Heart left ventricle (tissue), 16 donors: ENCODE results near the gene LRRC71. TPM values are rescaled to one million over a fixed set of nuclear protein-coding genes. Genes with fewer than 3 reads are reported as not detected.

Experiments
- ATAC-seq, 4 donors: fragments of 200-7000 bp; cut with Tn5 transposase; one replicate each; pipeline ENCODE4 v1.9.1; 2020 to 2022; ENCODE audit warnings: moderate library complexity in 4 of 4, mild to moderate bottlenecking in 3 of 4, moderate number of reproducible peaks in 1 of 4
- DNase-seq, 5 donors: peaks; one replicate each; pipeline ENCODE4 v3.0.0-alpha.2; 2020
- H3K27ac ChIP-seq, 12 donors: fragments of 200-600 bp; sonication (generic) in 4 of 12; one replicate each; pipeline versions ENCODE4 v1.5.0 to v1.8.0; 2016 to 2022; ENCODE audit warnings: mild to moderate bottlenecking in 2 of 12
- H3K27me3 ChIP-seq, 9 donors: fragments of 200-600 bp; sonication (generic) in 2 of 9; one replicate each; pipeline versions ENCODE4 v1.5.1 to v1.8.0; 2016 to 2022; ENCODE audit warnings: mild to moderate bottlenecking in 3 of 9
- H3K36me3 ChIP-seq, 9 donors: fragments of 200-600 bp; sonication (generic) in 2 of 9; one replicate each; pipeline versions ENCODE4 v1.5.0 to v1.8.0; 2018 to 2022; ENCODE audit warnings: mild to moderate bottlenecking in 2 of 9
- H3K4me1 ChIP-seq, 12 donors: fragments of 200-600 bp; sonication (generic) in 4 of 12; one replicate each; pipeline versions ENCODE4 v1.5.0 to v1.8.0; 2016 to 2022; ENCODE audit warnings: mild to moderate bottlenecking in 3 of 12
- H3K4me3 ChIP-seq, 12 donors: fragments of 200-600 bp; sonication (generic) in 4 of 12; one replicate each; pipeline versions ENCODE4 v1.5.0 to v1.8.0; 2017 to 2022; ENCODE audit warnings: mild to moderate bottlenecking in 9 of 12, moderate library complexity in 4 of 12
- H3K9me3 ChIP-seq, 12 donors: fragments of 200-600 bp; sonication (generic) in 4 of 12; one replicate each; pipeline versions ENCODE4 v1.5.0 to v1.8.0; 2016 to 2022; ENCODE audit warnings: mild to moderate bottlenecking in 1 of 12
- CTCF ChIP-seq, 12 donors: fragments of 200-600 bp; sonication (generic) in 4 of 12; IDR thresholded peaks; one replicate each; pipeline versions ENCODE4 v1.5.0 to v1.8.0; 2018 to 2022; ENCODE audit warnings: antibody characterized with exemption in 12 of 12, mild to moderate bottlenecking in 5 of 12
- POLR2A ChIP-seq, 2 donors: fragments of 450-650 bp; IDR thresholded peaks; one replicate each; pipeline ENCODE4 v1.6.1; 2017; ENCODE audit warnings: antibody characterized with exemption in 2 of 2, mild to moderate bottlenecking in 2 of 2, moderate library complexity in 2 of 2
- WGBS, 4 donors: extraction: QIAGEN DNeasy Blood & Tissue Kit in 2 of 4; methylation state at CpG; one replicate each; pipeline versions ENCODE4 v1.1.5 to v1.1.7; 2013 to 2018; 5-methylcytosine and 5-hydroxymethylcytosine counted together
- intact Hi-C, 10 donors: fragments of 100-400 bp; cut with DNase I; formaldehyde crosslinking; loops; one replicate each; pipeline versions ENCODE4 v1.11.1 to v1.14.2; 2022
- polyA plus RNA-seq, 2 donors: library from polyadenylated mRNA; stranded (reverse); fragments of 200-250 nt; gene quantifications; one replicate each; pipeline ENCODE4 v1.2.3, GENCODE V29; 2013
- total RNA-seq, 9 donors: library from RNA; depleted of rRNA in 2 of 9; stranded (reverse); fragments of >200 nt in 2 of 9; fragmentation: NEBNext Ultra II Directional in 3 of 9; extraction: Animal tissue kit (Norgen Biotek cat#: 25700) in 3 of 9; gene quantifications; one replicate each; pipeline versions ENCODE4 v1.1.0 to v1.2.4, GENCODE V29; 2016 to 2023
- donor health status: ischemic (EF 13 %, LVEDD 7.1; RV severe dilation, severe dysfunction).
- donor health status: healthy with polysubstance abuse.
- donor health status: DM: no; HTN: yes; CAD: no.
- donor health status: DM: no; HTN: no; CAD: no.
- donor health status: ischemic (EF 25% LVEDD 6.9; RV normal size, moderate dysfunction).
- donor health status: ischemic (EF 25% LVEDD 5.7; RV mildly dilated, moderate dysfunction).
- donor health status: healthy.
- donor health status: DM: yes; HTN: yes; CAD: no.
- donor health status: ischemic (EF 35%, LVEDD 5.7; RV mildly dilated, moderate dysfunction).
- donor health status: nonischemic (EF 11% LVEDD 7.7; RV severe dilation, severe dysfunction).
- donor health status: DM: yes; HTN: yes; CAD: no.
- donor health status: PGD.
- donor health status: ischemic (EF 29% LVEDD 5.4; RV normal size, mild dysfunction).
- donor health status: nonischemic (EF 23%, LVEDD 6.1; RV moderate dilation, normal function).

Gene LRRC71
- total and polyA plus RNA-seq, 11 donors = 0.06 to 0.42 (median 0.27) TPM; not detected in 8

GRCh38 chr1:156898971-156899664 is 21.3 kb upstream of the LRRC71 start:
- H3K27me3 ChIP-seq = peaks cover 0 to 8% (median 0%) of the 10 kb centered on the region in 9 donors
- peaks cover 3 to 100% (median 84%) of the 10 kb centered on the region in 12 donors for H3K4me1 ChIP-seq
- H3K36me3 ChIP-seq = no peaks in the 10 kb centered on the region
- no peaks in the 10 kb centered on the region for H3K9me3 ChIP-seq
- ATAC-seq = no peak
- H3K4me3 ChIP-seq = peak overlapping the region in 6 of 12 donors; percentile 10 to 44 (median 32)
- no peak for TF ChIP-seq CTCF (IDR thresholded peaks at IDR 0.05)
- TF ChIP-seq POLR2A (IDR thresholded peaks at IDR 0.05) = no peak
- WGBS, 4 donors = 69 to 78% (median 75%) methylated on average over 12 of the region's 12 CpGs
- intact Hi-C loops = loop anchor here in 1 of 10 donors (10.0 kb wide), 1 partner anchor 214 kb away; no protein-coding TSS in a partner anchor
- H3K27ac ChIP-seq = peak overlapping the region in 10 of 12 donors; percentile 61 to 99 (median 90)
- DNase-seq = peak in 1 of 5 donors; percentile 37

GRCh38 chr1:156899956-156900718 is 20.3 kb upstream of the LRRC71 start:
- H3K27ac ChIP-seq = peak overlapping the region in 4 of 12 donors; percentile 40 to 99 (median 88)
- TF ChIP-seq POLR2A (IDR thresholded peaks at IDR 0.05) (no peak), CTCF (IDR thresholded peaks at IDR 0.05) (no peak)
- H3K9me3 ChIP-seq = no peaks in the 10 kb centered on the region
- no peak overlapping the region for H3K4me3 ChIP-seq
- peak in 1 of 5 donors; percentile 63 for DNase-seq
- 50 to 54% (median 53%) methylated on average over 12 of the region's 12 CpGs for WGBS, 4 donors
- H3K36me3 ChIP-seq = peaks cover 0 to 9% (median 0%) of the 10 kb centered on the region in 9 donors
- no peak for ATAC-seq
- intact Hi-C loops = loop anchor here in 1 of 10 donors (10.0 kb wide), 1 partner anchor 215 kb away; no protein-coding TSS in a partner anchor
- peaks cover 0 to 3% (median 0%) of the 10 kb centered on the region in 9 donors for H3K27me3 ChIP-seq
- H3K4me1 ChIP-seq = peaks cover 3 to 100% (median 84%) of the 10 kb centered on the region in 12 donors

- TF ChIP-seq CTCF (IDR thresholded peaks at IDR 0.05) = no peak
- no peak for TF ChIP-seq POLR2A (IDR thresholded peaks at IDR 0.05)
- Histone ChIP-seq H3K9me3 (no peaks in the 10 kb centered on the region), H3K27ac (peak overlapping the region in 7 of 12 donors; percentile 16 to 51 (median 40)), H3K4me3 (no peak overlapping the region), H3K36me3 (peaks cover 0 to 15% (median 0%) of the 10 kb centered on the region in 9 donors), H3K27me3 (no peaks in the 10 kb centered on the region), H3K4me1 (peaks cover 3 to 99% (median 76%) of the 10 kb centered on the region in 12 donors)
- intact Hi-C loops = no loop called here
- WGBS, 4 donors = 38 to 57% (median 48%) methylated on average over 6 of the region's 6 CpGs
- DNase-seq = peak in 1 of 5 donors; percentile 56
- no peak for ATAC-seq
These were observed 19.4 kb upstream of the LRRC71 start for GRCh38 chr1:156900896-156901589.
